Mononuclear cell (primary cell): ENCODE measurements around the gene VCX2. TPM values are rescaled to one million over a fixed set of nuclear protein-coding genes. Genes with fewer than 3 reads are reported as not detected.
"Not testable (repeated sequence)": the region's sequence is repeated elsewhere in the genome, so short reads cannot be mapped to it uniquely, and the experiment has no call there.

ENCODE experiments used
- H3K27me3 ChIP-seq: 2 replicates; pipeline ENCODE4 v1.6.0; 2011; ENCODE audit warnings: low read length, control low read depth; ENCODE audit not compliant: insufficient read depth
- H3K4me1 ChIP-seq: 2 replicates; pipeline ENCODE4 v1.5.1; 2011; ENCODE audit warnings: mild to moderate bottlenecking, low read length, control low read depth; ENCODE audit not compliant: insufficient read depth
- H3K4me3 ChIP-seq: 2 replicates; pipeline ENCODE4 v1.5.1; 2011; ENCODE audit warnings: mild to moderate bottlenecking, low read length, moderate library complexity
- H3K9me3 ChIP-seq: 2 replicates; pipeline ENCODE4 v1.5.1; 2011; ENCODE audit warnings: low read depth, mild to moderate bottlenecking, control low read depth, low read length
- total RNA-seq: library from RNA; depleted of rRNA; stranded (reverse); fragments of >200 nt; gene quantifications from one replicate; pipeline ENCODE4 v1.2.3, GENCODE V29; 2012

Gene VCX2
- total RNA-seq, 1 donor: not detected

DNA sequence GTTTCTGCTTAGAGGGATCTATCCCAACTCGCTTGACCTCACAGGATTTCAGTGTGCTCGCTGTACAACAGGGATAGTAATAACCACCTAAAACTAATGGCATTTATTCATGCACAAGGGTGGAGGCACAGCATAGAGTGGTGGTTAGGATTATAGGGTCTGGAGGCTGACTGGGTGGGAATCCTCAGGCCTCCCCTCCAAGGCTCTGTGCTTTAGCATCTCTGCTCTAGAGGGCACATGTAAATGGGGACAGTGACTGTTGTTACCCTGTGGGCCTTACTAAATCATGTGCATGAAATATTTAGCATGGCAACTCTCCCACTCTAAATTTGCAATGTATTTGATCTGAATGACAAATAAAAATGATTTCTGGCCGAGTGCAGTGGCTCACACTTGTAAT, 29.2 kb downstream of the VCX2 start:
- H3K9me3 ChIP-seq: no peaks in the 10 kb centered on the region
- H3K27me3 ChIP-seq: no peaks in the 10 kb centered on the region
- H3K4me3 ChIP-seq: no peak overlapping the region
- no peaks in the 10 kb centered on the region for H3K4me1 ChIP-seq

GRCh38 chrX:8140986-8141744, 29.9 kb downstream of the VCX2 start:
- Histone ChIP-seq H3K4me3 (no peak overlapping the region), H3K4me1 (no peaks in the 10 kb centered on the region), H3K27me3 (no peaks in the 10 kb centered on the region), H3K9me3 (no peaks in the 10 kb centered on the region)

GRCh38 chrX:8139716-8140115, 31.4 kb downstream of the VCX2 start:
- H3K4me1 ChIP-seq: no peaks in the 10 kb centered on the region
- no peaks in the 10 kb centered on the region for H3K27me3 ChIP-seq
- H3K9me3 ChIP-seq: no peaks in the 10 kb centered on the region
- H3K4me3 ChIP-seq: no peak overlapping the region

DNA sequence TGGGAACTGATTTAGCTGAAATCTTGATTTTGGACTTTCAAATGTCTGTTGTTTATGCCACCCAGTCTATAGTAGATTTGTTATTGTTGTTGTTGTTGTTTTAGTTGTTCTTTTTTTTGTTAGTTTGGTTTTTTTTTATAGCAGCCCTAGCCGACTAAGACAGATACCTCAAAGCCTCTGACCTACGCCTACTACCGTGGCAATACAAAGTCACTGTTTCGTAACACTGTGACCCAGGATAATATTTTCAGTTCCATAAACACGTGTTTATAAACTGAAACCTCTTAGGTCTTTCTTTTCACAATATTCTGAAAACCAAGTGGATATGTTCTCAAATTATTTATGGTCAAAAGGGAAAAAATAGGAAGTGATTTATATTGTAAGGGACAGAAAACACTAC, 32.8 kb downstream of the VCX2 start:
- Histone ChIP-seq H3K9me3 (no peaks in the 10 kb centered on the region), H3K27me3 (no peaks in the 10 kb centered on the region), H3K4me1 (no peaks in the 10 kb centered on the region), H3K4me3 (no peak overlapping the region)

GRCh38 chrX:8126648-8127047, 44.4 kb downstream of the VCX2 start:
- Histone ChIP-seq H3K9me3 (no peaks in the 10 kb centered on the region), H3K4me3 (no peak overlapping the region), H3K4me1 (no peaks in the 10 kb centered on the region), H3K27me3 (no peaks in the 10 kb centered on the region)

GRCh38 chrX:8126092-8126491, 45.0 kb downstream of the VCX2 start:
- no peak overlapping the region for H3K4me3 ChIP-seq
- H3K4me1 ChIP-seq: no peaks in the 10 kb centered on the region
- H3K27me3 ChIP-seq: no peaks in the 10 kb centered on the region
- no peaks in the 10 kb centered on the region for H3K9me3 ChIP-seq

DNA sequence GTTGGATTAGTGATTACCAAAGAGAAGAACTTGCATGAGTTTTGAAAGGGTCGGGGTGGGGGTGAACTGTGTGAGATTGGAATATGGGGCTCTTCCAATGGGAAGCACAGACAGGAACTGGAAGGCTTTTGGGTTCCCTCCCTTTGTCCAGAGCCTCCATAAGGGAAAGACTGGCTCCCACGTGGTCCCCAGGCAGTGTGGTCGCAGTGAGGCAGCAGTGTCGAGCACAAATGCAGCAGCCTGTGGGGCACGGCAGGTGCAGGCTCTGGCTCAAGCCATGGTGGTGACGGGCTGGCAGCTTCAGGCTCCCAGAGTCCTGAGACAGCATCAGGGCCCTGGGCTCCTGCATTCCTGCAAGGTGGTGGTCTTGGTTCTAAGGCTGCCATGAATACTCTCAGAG, 45.5 kb downstream of the VCX2 start:
- no peaks in the 10 kb centered on the region for H3K4me1 ChIP-seq
- H3K4me3 ChIP-seq: no peak overlapping the region
- H3K9me3 ChIP-seq: no peaks in the 10 kb centered on the region
- no peaks in the 10 kb centered on the region for H3K27me3 ChIP-seq

DNA sequence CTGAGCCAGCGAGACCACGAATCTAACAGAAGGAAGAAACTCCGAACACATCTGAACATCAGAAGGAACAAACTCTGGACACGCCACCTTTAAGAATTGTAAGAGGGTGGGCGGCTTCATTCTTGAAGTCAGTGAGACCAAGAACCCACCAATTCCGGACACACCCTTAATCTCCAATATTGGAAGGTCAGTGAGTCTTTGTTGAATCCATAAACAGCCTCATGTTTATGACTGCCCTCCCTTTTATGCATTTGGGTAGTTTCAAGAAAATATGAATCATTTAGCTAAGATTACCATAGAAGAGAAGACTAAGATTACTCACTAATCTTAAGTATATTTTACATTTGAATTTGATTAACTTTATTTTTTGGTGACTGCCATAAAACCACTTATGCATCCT, 48.5 kb downstream of the VCX2 start:
- Histone ChIP-seq H3K4me1 (no peaks in the 10 kb centered on the region), H3K27me3 (no peaks in the 10 kb centered on the region), H3K9me3 (no peaks in the 10 kb centered on the region), H3K4me3 (no peak overlapping the region)

- H3K9me3 ChIP-seq, H3K4me3 ChIP-seq, H3K4me1 ChIP-seq, H3K27me3 ChIP-seq: not testable (repeated sequence)
Observed at GRCh38 chrX:8121391-8121790, 49.7 kb downstream of the VCX2 start.

Other genes with a start within 250 kb of the VCX2 start
- gene PNPLA4, start 243.9 kb downstream of the VCX2 start, total RNA-seq: 2.4 TPM